ENCODE results near the gene PUM2.

DNA sequence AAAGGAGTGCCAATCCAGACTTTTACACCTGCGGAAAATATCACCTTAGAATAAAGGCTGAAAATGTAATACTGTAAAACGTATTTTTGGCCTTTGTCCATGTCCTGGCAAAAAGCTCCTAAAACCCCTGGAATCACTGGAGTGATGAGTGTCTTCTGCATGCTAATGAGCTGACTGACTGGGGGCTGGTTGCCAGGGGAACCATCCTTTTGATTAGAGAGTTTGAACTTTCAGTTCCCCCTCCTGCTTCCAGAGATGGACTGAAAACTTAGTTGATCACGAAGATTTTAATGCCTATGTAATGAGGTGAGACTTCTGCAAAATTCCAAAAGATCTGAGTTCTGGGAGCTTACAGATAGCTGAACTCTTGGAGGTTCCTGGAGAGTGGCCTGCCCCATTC lies 20.5 kb downstream of the PUM2 start:
- TF ChIP-seq, protein P1, sequence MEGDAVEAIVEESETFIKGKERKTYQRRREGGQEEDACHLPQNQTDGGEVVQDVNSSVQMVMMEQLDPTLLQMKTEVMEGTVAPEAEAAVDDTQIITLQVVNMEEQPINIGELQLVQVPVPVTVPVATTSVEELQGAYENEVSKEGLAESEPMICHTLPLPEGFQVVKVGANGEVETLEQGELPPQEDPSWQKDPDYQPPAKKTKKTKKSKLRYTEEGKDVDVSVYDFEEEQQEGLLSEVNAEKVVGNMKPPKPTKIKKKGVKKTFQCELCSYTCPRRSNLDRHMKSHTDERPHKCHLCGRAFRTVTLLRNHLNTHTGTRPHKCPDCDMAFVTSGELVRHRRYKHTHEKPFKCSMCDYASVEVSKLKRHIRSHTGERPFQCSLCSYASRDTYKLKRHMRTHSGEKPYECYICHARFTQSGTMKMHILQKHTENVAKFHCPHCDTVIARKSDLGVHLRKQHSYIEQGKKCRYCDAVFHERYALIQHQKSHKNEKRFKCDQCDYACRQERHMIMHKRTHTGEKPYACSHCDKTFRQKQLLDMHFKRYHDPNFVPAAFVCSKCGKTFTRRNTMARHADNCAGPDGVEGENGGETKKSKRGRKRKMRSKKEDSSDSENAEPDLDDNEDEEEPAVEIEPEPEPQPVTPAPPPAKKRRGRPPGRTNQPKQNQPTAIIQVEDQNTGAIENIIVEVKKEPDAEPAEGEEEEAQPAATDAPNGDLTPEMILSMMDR (IDR thresholded peaks at IDR 0.05; ENCODE audit: low read depth, low read length) = no peak
- no peak for TF ChIP-seq EZH2phosphoT487 (IDR thresholded peaks at IDR 0.05; ENCODE audit: low read depth)

All from OCI-LY3 (cell line).